NCI-H2081 (cell line): ENCODE measurements around the gene ETS2.
"Not testable (repeated sequence)": the region's sequence is repeated elsewhere in the genome, so short reads cannot be mapped to it uniquely, and the experiment has no call there.

Experiments used
- DNase-seq, 2 experiments: peaks; one replicate each; lab custom pipeline; 2025; lab: John Stamatoyannopoulos, UW

Gene ETS2

DNA sequence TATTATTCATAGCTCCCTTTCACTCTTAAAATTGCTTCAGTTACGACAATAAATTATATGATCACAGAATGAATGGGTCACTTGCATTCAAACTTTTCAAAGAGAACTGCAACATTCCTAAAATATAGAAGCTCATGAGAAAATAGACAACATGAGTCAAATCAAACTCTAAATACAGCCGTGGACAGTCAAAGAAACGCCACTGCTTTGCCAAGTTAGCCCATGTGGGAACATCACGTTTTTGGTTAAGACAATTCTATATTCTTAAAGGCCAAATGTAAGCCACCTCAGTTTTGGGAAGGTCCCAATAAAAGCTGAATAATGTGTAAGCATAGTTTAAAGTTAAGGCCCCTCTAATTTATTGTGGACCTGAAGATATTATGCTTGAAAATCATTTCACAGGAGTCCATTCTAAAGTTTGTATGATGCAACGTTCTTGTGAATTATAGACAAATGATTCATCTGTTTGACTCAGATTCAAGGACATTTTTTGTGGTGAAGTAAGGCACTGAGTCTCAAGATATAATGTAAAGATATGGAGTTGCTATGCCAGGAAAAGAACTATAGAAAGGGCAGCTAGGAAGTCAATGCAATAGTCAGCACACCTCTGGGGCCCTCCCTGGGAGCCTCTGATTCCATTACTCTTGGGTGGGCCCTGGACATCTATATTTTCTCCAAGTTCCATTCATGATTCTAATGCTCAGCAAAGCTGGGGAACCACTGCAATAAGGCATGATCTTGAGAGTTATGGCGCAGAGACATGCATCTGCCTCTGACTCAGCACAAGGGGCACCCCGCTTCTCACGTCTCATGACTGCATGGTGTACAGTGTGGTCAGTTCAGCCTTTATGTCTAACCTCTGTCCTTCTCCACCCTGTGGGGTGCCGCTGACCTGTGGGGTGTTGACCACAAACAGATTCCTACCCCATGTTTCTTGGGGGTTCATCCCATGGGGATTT is 33.9 kb downstream of the ETS2 start:
- DNase-seq, result no peak

DNA sequence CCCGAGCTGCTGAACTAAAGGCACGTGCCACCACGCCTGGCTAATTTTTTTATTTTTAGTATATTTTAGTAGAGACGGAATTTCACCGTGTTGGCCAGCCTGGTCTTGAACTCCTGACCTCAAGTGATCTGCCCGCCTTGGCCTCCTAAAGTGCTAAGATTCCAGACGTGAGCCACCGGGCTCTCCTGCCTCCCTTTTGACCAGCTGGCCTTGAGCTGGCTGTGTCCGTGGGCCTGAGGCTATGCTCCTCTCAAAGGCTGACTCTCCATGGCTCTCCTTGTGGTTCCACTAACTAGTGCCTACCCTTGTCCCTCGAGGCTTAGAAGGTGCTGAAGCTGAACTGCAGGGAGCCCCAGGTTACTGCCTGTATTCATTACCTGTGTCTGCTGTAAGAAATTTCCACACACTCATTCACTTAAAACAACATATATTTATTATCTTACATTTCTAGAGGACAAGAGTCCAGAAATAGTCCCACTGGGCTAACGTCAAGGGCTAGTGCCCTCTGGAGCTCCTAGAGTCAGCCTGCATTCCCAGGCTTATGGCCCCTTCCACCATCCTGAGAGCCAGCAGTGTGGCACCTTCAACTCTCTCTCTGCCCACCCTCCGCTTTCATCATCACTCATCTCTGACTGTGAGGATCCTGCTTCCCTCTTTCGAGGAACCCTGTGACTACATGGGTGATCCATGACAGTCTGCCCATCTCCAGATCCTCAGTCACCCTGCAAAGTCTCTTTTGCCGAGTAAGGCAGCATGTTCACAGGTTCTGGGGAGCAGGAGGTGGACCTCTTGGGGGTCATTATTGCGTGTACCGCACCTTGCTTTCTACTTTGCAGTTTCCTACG is 34.9 kb downstream of the ETS2 start:
- DNase-seq, result no peak

DNA sequence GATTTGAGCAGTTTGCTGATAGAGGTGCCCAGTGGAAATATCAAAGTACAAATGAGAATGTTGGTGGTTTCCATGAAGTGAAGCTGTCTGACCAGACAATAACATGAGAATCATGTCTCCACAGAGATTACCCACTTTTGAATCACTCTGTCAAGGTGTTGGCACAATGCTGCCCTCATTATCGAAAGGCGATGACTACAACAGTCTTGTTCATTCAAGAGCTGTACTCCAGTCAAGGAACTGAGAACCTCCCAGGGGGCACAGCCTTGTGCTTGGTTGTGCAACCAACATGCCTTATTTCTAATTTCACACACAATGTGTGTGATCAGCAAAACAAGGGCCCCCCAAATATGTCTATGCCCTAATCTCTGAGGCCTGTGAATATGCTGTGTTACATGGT is 35.7 kb downstream of the ETS2 start:
- no peak for DNase-seq

DNA sequence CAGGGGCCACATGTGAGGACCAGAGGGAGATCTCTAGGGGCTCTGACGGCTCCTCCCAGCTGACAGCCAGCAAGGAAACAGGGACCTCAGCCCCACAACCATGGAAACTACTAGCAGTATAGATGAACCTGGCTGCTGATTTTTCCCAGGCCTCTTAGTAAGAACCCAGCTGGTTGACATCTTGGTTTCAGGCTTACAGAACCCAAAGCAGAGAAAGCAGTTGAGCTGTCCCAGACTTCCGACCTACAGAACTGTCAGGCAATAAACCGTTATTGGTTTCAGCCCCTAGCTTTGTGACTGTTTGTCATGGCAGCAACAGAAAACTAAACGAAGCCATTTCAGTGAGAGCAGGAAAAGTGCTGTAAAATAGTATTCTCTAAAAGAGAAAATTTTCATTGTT is 36.4 kb downstream of the ETS2 start:
- no peak for DNase-seq

DNA sequence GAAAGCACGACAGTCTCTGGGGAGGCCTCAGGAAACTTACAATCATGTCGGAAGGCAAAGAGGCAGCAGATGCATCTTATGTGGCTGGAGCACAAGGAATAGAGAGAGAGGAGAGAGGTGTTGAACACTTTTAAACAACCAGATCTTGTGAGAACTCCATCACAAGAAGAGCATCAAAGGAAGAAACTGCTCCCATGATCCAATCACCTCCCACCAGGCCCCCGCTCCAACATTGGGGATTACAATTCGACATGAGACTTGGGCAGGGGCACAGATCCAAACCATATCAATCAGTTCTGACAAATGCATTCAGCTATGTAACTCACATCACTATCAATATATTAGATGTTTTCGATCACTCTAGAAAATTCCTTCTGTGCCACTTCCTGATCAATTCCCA is 37.6 kb downstream of the ETS2 start:
- DNase-seq, result no peak

DNA sequence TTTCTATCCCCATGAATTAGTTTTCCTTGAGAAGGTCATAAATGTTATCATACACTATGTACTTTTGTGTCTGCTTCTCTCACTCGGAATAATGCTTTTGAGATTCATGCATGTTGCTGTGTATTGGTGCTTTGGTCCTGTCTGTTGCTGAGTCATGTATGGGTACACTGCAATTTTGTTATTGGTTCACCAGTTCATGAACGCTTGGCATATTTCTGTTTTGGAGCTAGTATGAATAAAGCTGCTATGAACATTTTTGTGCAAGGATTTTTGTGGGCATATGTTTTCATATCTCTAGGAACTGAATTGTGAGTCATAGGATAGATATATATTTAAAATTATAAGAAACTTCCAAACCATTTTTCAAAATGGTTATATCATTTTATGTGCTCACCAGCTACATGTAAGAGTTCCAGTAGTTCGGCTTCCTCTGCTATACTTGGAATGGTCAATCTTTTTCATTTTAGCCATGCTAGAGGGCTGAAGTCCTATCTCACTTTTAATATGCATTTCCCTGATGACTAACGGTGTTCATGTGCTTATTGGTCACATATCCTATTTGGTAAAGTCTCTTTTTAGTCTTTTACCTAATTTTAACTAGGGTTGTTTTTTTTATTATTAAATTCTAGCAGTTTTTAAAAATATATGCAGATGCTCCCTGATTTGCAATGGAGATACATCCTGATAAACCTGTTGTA is 38.2 kb downstream of the ETS2 start:
- DNase-seq, result no peak

DNA sequence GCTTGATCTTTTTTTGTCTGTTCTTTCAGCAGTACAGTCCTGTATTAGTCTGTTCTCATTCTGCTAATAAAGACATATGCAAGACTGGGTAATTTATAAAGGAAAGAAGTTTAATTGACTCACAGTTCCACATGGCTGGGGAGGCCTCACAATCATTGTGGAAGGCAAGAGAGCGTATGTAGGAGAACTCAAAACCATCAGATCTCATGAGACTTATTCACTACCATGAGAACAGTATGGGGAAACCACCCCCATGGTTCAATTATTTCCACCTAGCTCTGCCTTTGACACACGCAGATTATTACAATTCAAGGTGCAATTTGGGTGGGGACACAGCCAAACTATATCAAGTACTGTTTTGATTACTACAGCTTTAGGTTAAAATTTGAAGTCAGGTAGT is 39.6 kb downstream of the ETS2 start:
- not testable (repeated sequence) for DNase-seq

DNA sequence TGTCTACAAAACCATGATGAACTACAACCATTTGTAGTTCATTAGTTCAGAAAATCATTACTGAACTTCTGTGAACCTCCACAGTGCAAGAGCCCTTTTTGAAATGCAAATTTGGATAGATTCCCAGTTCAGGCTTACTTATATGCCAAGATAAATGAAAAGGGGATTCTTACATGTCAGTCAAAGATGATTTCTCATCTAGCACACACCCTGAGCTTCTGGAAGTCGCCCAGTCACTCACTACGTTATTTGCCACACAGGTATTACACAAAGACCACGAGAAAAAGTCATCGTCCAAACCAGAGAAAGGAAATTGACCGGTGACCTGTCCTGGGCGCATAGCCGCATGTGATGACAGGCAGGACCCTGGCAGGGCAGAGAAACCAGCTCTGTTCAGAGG is 41.8 kb downstream of the ETS2 start:
- DNase-seq, result no peak

DNA sequence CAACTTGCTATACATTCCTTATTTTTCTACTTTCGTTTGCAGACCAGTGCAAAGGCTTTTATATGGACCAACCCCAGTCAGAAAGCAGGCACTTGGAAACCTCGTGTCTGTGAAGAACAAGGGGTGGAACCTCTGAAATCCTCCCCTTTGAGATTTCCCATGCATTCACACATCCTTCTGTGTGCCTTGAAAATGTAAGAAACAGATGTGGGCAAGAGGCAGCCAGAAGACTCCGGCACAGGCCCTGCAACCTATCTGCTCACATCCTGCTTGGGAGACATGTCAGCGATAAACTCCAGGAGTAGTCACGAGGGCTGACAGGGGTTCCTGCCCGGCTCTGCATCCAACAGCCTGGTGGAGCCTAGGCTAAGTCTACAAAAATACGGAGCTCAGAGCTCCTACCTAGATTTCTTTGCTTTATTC is 42.5 kb downstream of the ETS2 start:
- no peak for DNase-seq

DNA sequence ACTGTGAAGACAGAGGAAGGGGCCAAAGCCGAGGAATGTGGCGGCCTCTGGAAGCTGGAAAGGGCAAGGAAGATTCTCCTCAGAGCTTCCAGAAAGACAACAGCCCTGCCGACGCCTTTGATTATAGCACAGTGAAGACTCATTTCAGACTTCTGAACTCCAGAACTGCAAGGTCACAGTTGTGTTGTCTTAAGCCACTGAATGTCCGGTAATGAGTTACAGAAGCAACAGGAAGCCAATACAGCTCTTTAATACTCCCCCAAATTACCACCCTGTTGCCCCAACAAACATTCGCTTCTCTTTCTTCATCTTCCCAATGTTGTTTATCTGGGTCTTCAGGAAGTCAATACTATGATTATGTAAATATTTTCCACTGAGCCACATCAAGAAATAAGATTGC is 44.0 kb downstream of the ETS2 start:
- no peak for DNase-seq

DNA sequence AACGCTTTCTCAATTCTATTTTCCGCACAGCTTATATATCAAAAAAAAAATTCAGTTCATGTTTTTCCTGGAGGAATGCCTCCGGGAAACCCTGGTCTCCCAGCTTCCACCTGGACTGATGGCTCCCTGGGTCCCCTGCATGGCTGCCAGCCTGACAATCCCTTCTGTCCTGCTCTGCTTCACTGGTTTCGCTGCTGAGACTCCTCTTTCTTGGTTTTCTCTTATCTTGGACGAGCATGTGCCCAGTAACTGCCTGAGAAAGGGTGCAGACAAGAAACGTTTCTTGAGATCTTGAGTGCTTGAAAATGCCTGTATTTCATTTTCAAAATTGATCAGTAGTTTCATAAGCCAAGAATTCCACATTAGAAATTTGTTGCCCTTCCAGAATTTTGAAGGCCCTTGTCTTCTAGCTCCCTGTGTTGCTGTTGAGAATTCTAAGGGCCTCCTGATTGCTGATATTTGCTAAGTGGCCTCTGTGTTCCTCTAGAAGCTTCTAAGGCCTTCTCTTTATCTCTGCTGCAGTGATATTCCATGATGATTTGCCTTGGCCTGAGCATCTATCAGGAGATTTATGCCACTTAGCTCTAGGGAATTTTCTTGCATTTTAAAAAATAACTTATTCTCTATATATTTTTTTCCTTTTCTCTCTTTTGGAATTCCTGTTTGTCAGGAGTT is 44.7 kb downstream of the ETS2 start:
- DNase-seq, result no peak

DNA sequence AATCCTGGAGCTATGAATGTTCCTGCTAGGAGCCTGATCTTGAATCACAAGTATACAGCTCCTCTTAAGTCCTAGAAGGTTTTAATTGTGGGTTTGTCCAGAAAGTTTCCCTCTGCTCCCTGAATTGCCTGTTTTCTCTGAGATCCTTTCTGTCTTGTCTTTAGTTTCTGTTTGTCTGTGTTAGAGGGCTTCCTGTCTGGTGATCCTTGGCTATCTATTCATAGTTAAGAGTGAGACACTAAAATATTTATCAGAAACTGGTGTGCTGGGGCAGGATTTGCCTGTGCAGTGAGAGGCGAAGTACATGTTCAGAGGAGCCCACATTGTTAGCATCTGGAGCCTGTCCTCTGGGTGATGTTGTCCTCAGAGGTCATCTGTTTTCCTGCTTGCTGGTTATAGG is 45.4 kb downstream of the ETS2 start:
- DNase-seq, result no peak

DNA sequence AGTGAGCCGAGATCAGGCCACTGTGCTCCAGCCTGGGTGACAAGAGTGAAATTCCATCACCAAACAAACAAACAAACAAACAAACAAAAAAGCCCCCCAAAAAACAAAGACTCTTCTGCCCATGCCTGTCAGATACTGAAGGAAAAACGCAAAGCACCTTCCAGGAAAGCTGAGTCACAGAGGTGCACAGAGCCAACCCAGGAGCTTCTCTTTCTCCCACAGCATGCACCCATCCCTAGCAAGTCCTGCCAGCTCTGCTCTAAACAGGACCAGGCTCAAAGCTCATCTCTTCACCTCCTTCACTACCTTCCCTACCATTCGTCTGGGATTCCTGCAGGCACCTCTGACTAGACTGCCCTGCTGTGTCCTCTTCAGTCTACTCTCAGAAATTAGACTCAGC is 46.5 kb downstream of the ETS2 start:
- no peak for DNase-seq

DNA sequence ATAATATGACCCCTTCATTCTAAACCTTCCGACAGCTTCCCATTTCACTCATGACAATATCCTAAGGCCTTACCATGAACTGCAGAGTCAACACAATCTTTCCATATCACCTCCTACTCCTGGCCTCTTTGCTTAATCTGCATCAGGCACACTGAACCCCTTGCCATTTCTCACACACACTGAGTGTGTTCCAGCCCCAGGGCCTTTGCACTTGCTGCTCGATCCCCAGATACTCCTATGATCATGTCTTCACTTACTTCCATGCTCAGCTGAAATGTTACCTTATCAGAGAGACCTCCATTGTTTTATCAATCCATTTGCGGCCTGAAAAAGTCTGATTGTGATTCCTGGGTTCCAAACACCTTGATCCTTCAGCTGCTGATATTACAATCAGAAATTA is 47.0 kb downstream of the ETS2 start:
- DNase-seq, result no peak

DNA sequence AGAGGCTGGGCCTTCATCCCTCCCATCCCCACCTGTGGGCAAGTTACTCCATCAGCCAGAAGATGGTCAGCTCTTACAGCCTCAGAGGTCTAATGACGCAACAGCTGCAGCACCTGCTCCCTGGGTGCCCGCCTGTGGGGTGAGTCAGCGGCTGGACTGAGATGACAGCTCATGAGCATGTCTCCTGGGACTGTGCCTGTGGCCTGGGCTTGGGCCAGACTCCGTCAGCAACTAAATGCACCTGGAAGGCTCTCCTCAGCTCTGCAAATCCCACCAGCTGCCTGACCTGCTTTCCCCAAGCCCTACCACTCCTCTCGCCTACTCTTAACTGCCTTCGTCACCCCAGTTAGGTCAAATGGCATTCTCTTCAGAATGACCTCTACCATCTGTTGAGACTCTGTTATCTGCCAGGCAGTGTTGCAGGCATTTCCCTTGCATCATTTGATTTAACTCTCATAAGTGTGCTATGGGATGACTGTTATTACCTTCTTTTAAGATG is 47.7 kb downstream of the ETS2 start:
- no peak for DNase-seq

DNA sequence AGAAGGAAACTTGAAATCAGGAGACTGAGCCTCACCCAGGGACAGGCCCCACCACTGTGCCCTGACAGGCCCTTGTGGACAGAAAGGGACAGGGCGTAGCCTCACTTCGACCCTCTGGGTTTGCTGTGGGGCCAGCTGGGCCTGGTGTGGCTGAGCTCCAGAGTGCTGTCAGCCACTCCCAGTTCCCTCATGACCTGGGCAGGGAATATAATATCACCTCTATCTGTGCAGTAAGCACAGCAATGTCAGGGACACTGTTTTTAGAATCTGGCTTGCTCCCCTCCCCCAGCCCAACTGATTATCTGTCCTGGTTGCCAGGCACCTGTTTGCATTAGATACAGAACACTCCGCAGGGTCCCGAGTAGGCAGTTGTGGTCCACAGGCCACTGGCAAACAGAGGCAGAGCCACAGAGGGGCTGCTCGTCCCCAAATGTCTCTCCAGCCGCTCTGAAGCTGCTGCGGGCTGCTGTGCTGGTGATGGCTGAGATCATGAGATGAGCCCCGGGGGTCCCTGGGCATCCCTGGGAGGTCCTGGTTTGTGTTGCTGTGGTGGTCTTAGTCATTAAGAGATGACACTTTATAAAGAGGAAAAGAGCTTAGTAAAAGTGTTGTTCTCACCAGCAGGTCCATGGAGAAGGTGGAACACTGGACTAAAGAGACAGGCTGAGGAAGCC is 51.6 kb downstream of the ETS2 start:
- DNase-seq, result no peak

DNA sequence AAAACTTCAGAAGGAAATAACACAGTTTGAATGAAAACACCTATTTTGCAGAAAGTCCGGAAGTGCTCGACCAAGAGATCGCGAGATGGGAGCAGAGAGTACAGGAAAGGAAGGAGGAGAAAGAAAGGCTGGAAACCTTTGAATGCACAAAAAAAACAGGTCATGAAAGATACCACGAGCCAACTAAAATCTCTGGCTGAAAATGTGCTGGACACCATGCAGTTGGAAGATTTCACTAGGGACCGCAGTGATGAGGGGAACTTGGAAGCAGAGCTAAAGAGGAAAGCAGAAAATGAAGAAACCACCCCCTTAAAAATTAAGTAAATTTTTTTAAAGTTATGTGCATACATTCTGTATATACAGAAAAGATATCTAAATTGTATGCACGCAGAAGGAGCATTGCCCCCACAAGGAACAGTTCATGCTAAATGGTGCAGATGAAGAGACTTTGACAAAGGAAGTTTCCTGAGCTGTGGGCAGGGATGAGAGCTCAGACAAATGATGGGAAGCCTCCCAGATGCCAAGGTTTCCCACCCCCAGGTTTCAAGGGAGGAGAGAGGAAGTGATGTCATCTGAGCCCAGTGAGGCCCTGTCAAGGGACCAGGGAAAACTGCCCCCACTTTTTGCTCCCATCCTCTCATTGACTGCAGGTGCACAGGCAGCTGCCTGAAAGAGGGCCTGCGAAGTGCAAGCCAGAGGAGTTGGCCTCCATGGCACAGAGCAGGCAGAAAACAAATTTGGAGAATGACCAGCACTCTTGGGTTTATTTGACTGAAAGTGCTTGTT is 52.5 kb downstream of the ETS2 start:
- peak in 1 of 2 experiments; percentile 1 for DNase-seq

DNA sequence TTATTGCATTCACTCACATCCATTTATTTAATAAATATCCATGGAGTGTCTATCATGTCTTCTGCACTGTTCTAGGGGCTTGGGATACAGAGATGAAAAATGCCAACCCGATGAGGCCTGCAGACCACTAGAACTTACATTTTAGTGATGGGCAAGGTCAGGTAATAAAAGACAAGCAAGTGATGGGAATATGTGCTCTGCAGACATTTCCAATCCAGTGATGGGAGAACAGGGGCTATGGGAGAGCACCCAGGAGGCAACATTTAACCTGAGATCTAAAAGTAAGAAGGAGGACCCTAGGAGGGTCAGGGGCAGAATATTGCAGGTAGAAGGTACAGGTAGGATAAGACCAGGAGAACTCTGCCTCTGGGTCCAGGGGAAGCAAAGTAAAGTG is 53.1 kb downstream of the ETS2 start:
- DNase-seq, result no peak

DNA sequence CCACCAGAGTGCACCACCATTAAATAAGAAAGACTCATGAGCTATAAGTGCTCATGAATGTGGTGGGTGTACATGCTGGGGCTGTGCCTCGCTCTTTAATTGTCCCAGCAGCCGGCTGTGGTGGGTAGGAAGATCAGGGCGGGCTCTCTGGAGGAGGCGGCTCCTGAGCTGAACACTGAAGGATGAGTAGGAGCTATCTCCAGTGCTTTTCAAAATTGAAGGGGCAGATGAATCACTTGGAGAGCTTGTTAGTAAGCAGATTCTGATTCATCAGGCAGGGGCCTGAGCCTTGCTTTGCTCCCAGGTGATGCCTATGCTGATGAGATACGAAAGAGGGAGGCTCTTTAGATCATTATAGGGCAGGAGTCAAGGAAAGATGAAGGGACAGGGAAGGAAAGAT is 54.1 kb downstream of the ETS2 start:
- DNase-seq, result no peak

DNA sequence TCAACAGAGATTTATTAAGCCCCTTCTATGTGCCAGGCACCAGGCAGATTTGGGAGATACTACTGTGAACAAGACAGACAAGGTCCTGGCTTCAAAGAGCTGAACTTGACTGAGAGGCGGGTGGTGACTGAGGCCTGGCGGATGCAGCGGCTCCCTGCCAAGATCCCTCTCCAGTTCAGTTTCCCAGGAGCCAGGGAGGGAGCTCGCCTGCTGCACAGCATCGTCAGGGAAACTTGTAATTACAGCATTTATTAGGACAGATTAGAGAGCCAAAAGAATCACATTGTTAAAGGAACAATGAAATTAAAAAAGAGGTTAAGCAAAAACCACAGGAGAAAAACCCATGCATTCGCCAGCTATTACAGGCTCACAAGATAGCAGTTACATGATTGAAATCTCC is 55.3 kb downstream of the ETS2 start:
- peak in 1 of 2 experiments; percentile 3 for DNase-seq
